Glutamatergic neuron (in vitro differentiated cells): Measurements from ENCODE around the gene ATP13A4. TPM values are rescaled to one million over a fixed set of nuclear protein-coding genes. Genes with fewer than 3 reads are reported as not detected.

Source experiments
- DNase-seq: peaks from one replicate; pipeline ENCODE4 v3.0.0; 2022
- H3K27ac Mint-ChIP-seq: one replicate; pipeline ENCODE4 v1.8.0; 2020; ENCODE audit warnings: mild to moderate bottlenecking, mixed read lengths, inconsistent platforms; ENCODE audit not compliant: unreplicated experiment
- H3K27me3 Mint-ChIP-seq: one replicate; pipeline ENCODE4 v1.8.0; 2020; ENCODE audit warnings: mild to moderate bottlenecking, moderate library complexity, mixed read lengths, inconsistent platforms; ENCODE audit not compliant: unreplicated experiment
- H3K36me3 Mint-ChIP-seq: one replicate; pipeline ENCODE4 v1.8.0; 2020; ENCODE audit warnings: mild to moderate bottlenecking, mixed read lengths, inconsistent platforms; ENCODE audit not compliant: unreplicated experiment
- H3K4me1 Mint-ChIP-seq: one replicate; pipeline ENCODE4 v1.8.0; 2020; ENCODE audit warnings: mild to moderate bottlenecking, low read depth, mixed read lengths, inconsistent platforms; ENCODE audit not compliant: unreplicated experiment
- H3K4me3 Mint-ChIP-seq: one replicate; pipeline ENCODE4 v1.8.0; 2020; ENCODE audit warnings: mild to moderate bottlenecking, mixed read lengths, inconsistent platforms; ENCODE audit not compliant: unreplicated experiment
- H3K9me3 Mint-ChIP-seq: one replicate; pipeline ENCODE4 v1.8.0; 2020; ENCODE audit warnings: mild to moderate bottlenecking, moderate library complexity, mixed read lengths, inconsistent platforms; ENCODE audit not compliant: unreplicated experiment
- total RNA-seq: library from RNA; stranded (reverse); fragmentation: NEBNext Ultra II Directional; extraction: Animal tissue kit (Norgen Biotek cat#: 25700); gene quantifications from one replicate; pipeline ENCODE4 v1.2.1, GENCODE V29; 2021; ENCODE audit not compliant: unreplicated experiment
- TF ChIP-seq, protein P1 (sequence below): fragments of 200-600 bp; sonication (generic); IDR thresholded peaks from one replicate; pipeline ENCODE4 v1.5.0; 2021; ENCODE audit not compliant: partially characterized antibody, unreplicated experiment

Gene ATP13A4
- total RNA-seq, 1 donor from 2014 or later: 0.93 TPM

DNA sequence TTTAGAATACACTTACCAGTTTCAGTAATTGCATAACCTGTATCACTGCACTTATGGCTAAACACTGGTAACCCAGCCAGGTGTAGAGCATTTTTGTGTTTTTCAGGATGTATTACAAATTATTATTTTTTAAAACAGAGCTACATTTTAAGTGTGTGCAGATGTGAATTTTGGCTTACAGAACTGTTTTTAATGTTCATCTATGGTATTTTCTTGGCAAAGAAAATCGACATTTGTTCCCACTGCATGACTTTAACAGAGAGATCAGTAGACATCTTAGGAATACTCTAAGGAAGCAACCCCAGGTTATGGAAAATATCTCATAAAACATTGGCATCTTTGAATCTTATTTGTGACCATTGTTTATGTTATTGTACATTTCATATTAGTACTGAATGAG is 73.3 kb downstream of the ATP13A4 start:
- Mint-ChIP-seq H3K27ac (no peak overlapping the region), H3K4me1 (no peaks in the 10 kb centered on the region), H3K36me3 (no peaks in the 10 kb centered on the region), H3K27me3 (no peaks in the 10 kb centered on the region), H3K4me3 (no peak overlapping the region), H3K9me3 (no peaks in the 10 kb centered on the region)
- TF ChIP-seq, protein P1, sequence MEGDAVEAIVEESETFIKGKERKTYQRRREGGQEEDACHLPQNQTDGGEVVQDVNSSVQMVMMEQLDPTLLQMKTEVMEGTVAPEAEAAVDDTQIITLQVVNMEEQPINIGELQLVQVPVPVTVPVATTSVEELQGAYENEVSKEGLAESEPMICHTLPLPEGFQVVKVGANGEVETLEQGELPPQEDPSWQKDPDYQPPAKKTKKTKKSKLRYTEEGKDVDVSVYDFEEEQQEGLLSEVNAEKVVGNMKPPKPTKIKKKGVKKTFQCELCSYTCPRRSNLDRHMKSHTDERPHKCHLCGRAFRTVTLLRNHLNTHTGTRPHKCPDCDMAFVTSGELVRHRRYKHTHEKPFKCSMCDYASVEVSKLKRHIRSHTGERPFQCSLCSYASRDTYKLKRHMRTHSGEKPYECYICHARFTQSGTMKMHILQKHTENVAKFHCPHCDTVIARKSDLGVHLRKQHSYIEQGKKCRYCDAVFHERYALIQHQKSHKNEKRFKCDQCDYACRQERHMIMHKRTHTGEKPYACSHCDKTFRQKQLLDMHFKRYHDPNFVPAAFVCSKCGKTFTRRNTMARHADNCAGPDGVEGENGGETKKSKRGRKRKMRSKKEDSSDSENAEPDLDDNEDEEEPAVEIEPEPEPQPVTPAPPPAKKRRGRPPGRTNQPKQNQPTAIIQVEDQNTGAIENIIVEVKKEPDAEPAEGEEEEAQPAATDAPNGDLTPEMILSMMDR: no peak
- no peak for DNase-seq

DNA sequence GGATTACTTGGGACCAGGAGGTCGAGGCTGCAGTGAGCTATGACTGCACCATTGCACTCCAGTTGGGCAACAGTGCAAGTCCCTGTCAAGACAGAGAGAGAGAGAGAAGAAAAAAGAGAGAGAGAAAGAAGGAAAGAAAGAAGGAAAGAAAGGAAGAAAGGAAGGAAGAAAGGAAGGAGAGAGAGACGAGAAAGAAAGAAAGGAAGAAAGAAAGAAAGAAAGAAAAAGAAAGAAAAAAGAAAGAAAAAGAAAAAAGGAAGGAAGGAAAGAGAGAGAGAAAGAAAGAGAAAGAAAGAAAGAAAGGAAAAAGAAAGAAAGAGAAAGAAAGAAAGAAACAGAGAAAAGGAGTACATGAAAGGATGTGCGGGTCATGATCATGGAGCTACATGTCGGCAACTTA is 80.2 kb downstream of the ATP13A4 start:
- no peaks in the 10 kb centered on the region for H3K27me3 Mint-ChIP-seq
- no peaks in the 10 kb centered on the region for H3K9me3 Mint-ChIP-seq
- H3K36me3 Mint-ChIP-seq: no peaks in the 10 kb centered on the region
- TF ChIP-seq, protein P1: no peak
- no peaks in the 10 kb centered on the region for H3K4me1 Mint-ChIP-seq
- no peak overlapping the region for H3K4me3 Mint-ChIP-seq
- no peak for DNase-seq
- H3K27ac Mint-ChIP-seq: no peak overlapping the region

DNA sequence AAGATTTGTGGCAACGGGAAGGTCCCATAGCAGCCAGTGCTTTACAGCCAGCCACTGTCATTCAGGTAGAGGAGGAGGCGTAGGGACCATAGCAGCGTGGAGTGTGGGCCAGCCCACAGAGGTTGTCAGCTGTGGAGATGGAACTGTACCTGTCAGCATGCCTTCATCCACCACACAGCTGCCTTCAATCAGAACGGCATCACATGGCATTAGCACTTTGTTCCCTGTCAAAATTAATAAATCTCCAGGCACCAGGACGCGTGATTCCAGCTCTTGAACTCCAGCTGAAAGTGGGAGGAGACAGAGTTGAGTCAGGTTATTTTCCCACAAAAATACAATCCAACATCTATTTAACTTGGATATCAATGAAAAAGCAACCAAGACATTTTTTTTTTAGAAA is 84.0 kb downstream of the ATP13A4 start:
- H3K4me3 Mint-ChIP-seq: no peak overlapping the region
- no peak overlapping the region for H3K27ac Mint-ChIP-seq
- no peaks in the 10 kb centered on the region for H3K36me3 Mint-ChIP-seq
- DNase-seq: no peak
- H3K4me1 Mint-ChIP-seq: no peaks in the 10 kb centered on the region
- TF ChIP-seq, protein P1: no peak
- peaks cover 2% of the 10 kb centered on the region for H3K9me3 Mint-ChIP-seq
- H3K27me3 Mint-ChIP-seq: no peaks in the 10 kb centered on the region

DNA sequence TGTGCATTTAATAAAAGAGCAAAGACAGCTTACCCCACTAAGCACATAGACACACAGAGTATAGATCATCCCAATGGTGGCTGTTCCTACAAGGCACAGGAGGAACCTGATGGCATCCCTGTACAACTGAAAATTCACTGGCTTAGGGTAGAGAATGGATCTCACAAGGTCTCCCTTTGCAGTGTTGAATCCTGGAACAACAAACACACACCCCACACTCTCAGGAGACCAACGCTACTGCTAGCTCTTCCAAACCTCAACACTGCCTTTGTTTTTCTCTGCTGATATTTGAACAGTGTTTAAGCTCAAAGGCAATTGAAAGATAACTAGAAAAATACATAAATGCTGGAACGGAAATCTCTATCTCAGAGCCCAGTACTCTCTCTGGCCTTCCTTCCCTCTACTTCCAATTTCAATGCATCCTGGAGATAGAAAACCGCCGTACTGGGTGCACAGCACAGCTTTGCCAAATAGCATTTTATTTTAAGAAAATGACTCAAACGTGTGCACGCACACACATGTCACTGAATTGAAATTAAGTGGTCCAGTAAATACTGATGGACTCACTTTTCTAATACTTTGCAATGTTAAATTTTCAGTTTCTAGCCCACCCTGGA is 88.6 kb downstream of the ATP13A4 start:
- TF ChIP-seq, protein P1: no peak
- Mint-ChIP-seq H3K4me3 (no peak overlapping the region), H3K27ac (no peak overlapping the region), H3K4me1 (no peaks in the 10 kb centered on the region), H3K36me3 (no peaks in the 10 kb centered on the region), H3K9me3 (peaks cover 4% of the 10 kb centered on the region), H3K27me3 (no peaks in the 10 kb centered on the region)
- no peak for DNase-seq

DNA sequence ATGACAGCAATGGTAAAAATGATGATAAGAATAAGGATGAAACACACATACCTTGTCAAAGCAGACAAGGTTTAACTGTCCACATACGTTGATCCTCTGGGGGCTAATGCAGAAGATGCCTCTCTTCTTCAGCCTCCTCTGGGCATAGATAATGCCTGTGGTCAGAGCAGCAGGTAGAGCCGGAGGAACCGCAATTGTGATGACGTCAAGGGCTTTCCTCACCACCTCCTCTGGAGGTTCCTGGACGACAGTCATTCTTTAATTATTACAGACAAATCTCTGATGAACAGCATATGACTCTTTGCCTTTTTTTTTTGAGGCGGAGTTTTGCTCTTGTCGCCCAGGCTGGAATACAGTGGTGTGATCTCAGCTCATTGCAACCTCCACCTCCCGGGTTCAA is 89.8 kb downstream of the ATP13A4 start:
- H3K4me3 Mint-ChIP-seq: no peak overlapping the region
- no peak for DNase-seq
- no peak overlapping the region for H3K27ac Mint-ChIP-seq
- H3K4me1 Mint-ChIP-seq: no peaks in the 10 kb centered on the region
- TF ChIP-seq, protein P1: no peak
- H3K27me3 Mint-ChIP-seq: peaks cover 3% of the 10 kb centered on the region
- peaks cover 4% of the 10 kb centered on the region for H3K9me3 Mint-ChIP-seq
- H3K36me3 Mint-ChIP-seq: no peaks in the 10 kb centered on the region
